Tibial nerve (tissue), 4 donors: Measurements from ENCODE around the gene MED31.

Source experiments
- CTCF ChIP-seq, 5 experiments: fragments of 200-600 bp in 3 of 5; fragments of 450-650 bp in 2 of 5; sonication (generic) in 3 of 5; IDR thresholded peaks; one replicate each; pipeline ENCODE4 v1.5.1; 2016 to 2019; ENCODE audit warnings: antibody characterized with exemption in 5 of 5, mild to moderate bottlenecking in 3 of 5, moderate library complexity in 2 of 5
- EP300 ChIP-seq, 2 donors: sonication (generic); formaldehyde crosslinking; IDR thresholded peaks; one replicate each; pipeline ENCODE4 v1.6.1; 2017; ENCODE audit warnings: antibody characterized with exemption in 2 of 2, mild to moderate bottlenecking in 1 of 2

GRCh38 chr17:6599364-6599763, 52.0 kb downstream of the MED31 start:
- no peak for TF ChIP-seq CTCF (IDR thresholded peaks at IDR 0.05)
- TF ChIP-seq EP300 (IDR thresholded peaks at IDR 0.05) = peak in 1 of 2 donors; percentile 11
